Keratinocyte (primary cell): ENCODE data around the gene KBTBD12. TPM values are rescaled to one million over a fixed set of nuclear protein-coding genes. Genes with fewer than 3 reads are reported as not detected.

Source experiments
- DNase-seq: peaks from one replicate; pipeline ENCODE4 v3.0.0-alpha.2; 2011; ENCODE audit warnings: low read depth, missing footprints, low spot score
- FAIRE-seq: peaks from 2 replicates; lab custom pipeline; 2011; peaks lifted over from hg19 to GRCh38; lab: Jason Lieb, UNC
- H2AFZ ChIP-seq: 2 replicates; pipeline ENCODE4 v1.6.0; 2012; ENCODE audit warnings: low read length, control low read depth, inconsistent platforms; ENCODE audit not compliant: control insufficient read depth
- H3K27ac ChIP-seq: 2 replicates; pipeline ENCODE4 v1.5.1; 2011; ENCODE audit warnings: low read length; ENCODE audit not compliant: control insufficient read depth, insufficient read depth
- H3K27me3 ChIP-seq: 3 replicates; pipeline ENCODE4 v1.6.0; 2011; ENCODE audit warnings: low read length; ENCODE audit not compliant: control insufficient read depth, insufficient read depth; ENCODE audit errors: extremely low read depth
- H3K36me3 ChIP-seq, 2 experiments: 2 replicates in 1 of 2; 3 replicates in 1 of 2; pipeline ENCODE4 v1.5.1; 2011; ENCODE audit warnings: low read length in 2 of 2, mild to moderate bottlenecking in 1 of 2; ENCODE audit not compliant: control insufficient read depth in 2 of 2, insufficient read depth in 2 of 2; ENCODE audit errors: extremely low read depth in 1 of 2
- H3K4me1 ChIP-seq: 3 replicates; pipeline ENCODE4 v1.5.1; 2011; ENCODE audit warnings: low read length; ENCODE audit not compliant: control insufficient read depth, insufficient read depth; ENCODE audit errors: extremely low read depth
- H3K4me2 ChIP-seq: 3 replicates; pipeline ENCODE4 v1.6.0; 2011; ENCODE audit warnings: low read depth, low read length; ENCODE audit not compliant: control insufficient read depth, insufficient read depth; ENCODE audit errors: extremely low read depth
- H3K4me3 ChIP-seq, 3 experiments: fragments of 200-600 bp in 1 of 3; sonication (generic) in 1 of 3; 2 replicates in 2 of 3; 3 replicates in 1 of 3; pipeline ENCODE4 v1.5.1; 2011 to 2016; ENCODE audit warnings: low read length in 3 of 3, mild to moderate bottlenecking in 3 of 3, control low read depth in 2 of 3, inconsistent platforms in 1 of 3, low read depth in 1 of 3, mixed read lengths in 1 of 3, mixed run types in 1 of 3, moderate library complexity in 1 of 3; ENCODE audit not compliant: control insufficient read depth in 2 of 3, insufficient read depth in 2 of 3; ENCODE audit errors: extremely low read depth in 1 of 3
- H3K79me2 ChIP-seq: 2 replicates; pipeline ENCODE4 v1.6.0; 2012; ENCODE audit warnings: low read length; ENCODE audit not compliant: control insufficient read depth, insufficient read depth
- H3K9ac ChIP-seq: 3 replicates; pipeline ENCODE4 v1.6.0; 2011; ENCODE audit warnings: low read length; ENCODE audit not compliant: control insufficient read depth, insufficient read depth; ENCODE audit errors: extremely low read depth
- H3K9me1 ChIP-seq: 3 replicates; pipeline ENCODE4 v1.6.0; 2011; ENCODE audit warnings: low read length; ENCODE audit not compliant: control insufficient read depth, insufficient read depth; ENCODE audit errors: extremely low read depth
- H3K9me3 ChIP-seq: 2 replicates; pipeline ENCODE4 v1.5.1; 2012; ENCODE audit warnings: low read depth, low read length; ENCODE audit not compliant: control insufficient read depth
- H4K20me1 ChIP-seq: 3 replicates; pipeline ENCODE4 v1.6.0; 2011; ENCODE audit warnings: low read length; ENCODE audit not compliant: control insufficient read depth, insufficient read depth; ENCODE audit errors: extremely low read depth
- CTCF ChIP-seq, 3 experiments: IDR thresholded peaks in 1 of 3; conservative IDR thresholded peaks in 1 of 3; optimal IDR thresholded peaks in 1 of 3; 2 replicates in 2 of 3; 3 replicates in 1 of 3; pipeline versions ENCODE3 to v1.5.1; 2011; ENCODE audit warnings: low read length in 3 of 3, mild to moderate bottlenecking in 3 of 3, moderate library complexity in 2 of 3, control low read depth in 1 of 3, inconsistent platforms in 1 of 3; ENCODE audit not compliant: insufficient read depth in 2 of 3; ENCODE audit errors: extremely low read depth in 1 of 3
- EZH2 ChIP-seq: IDR thresholded peaks from one replicate; pipeline ENCODE4 v1.6.1; 2012; ENCODE audit warnings: inconsistent platforms, mild to moderate bottlenecking, low read length, moderate library complexity
- dilution Hi-C: fragments of 300-500 bp; cut with MboI; formaldehyde crosslinking; loops from one replicate; pipeline ENCODE4 v1.7.0; 2020; ENCODE audit warnings: low sequenced_read_pairs; ENCODE audit not compliant: extremely low pct_ligation_motif_present
- polyA plus RNA-seq, 5 experiments: library from polyadenylated mRNA; depleted of rRNA in 3 of 5; stranded (reverse) in 3 of 5; stranded (forward) in 1 of 5; unstranded in 1 of 5; fragments of >200 nt; gene quantifications; 1 replicate in 1 of 5; 2 replicates in 3 of 5; 3 replicates in 1 of 5; pipeline versions ENCODE4 v1.2.1 to v1.2.3, GENCODE V29; 2011 to 2012; ENCODE audit warnings: missing spikeins in 2 of 5, low read depth in 1 of 5, low replicate concordance in 1 of 5

The KBTBD12 gene
- polyA plus RNA-seq, 1 donor (not counting 4 experiments of a cell fraction or from before 2014, with no cell fraction given): not detected

- Histone ChIP-seq H3K9me3 (no peaks in the 10 kb centered on the region), H3K4me3 (no peak overlapping the region), H3K36me3 (no peaks in the 10 kb centered on the region), H3K79me2 (no peaks in the 10 kb centered on the region), H3K4me2 (no peak overlapping the region), H3K9ac (no peak overlapping the region), H3K27me3 (peaks cover 17% of the 10 kb centered on the region), H2AFZ (no peak overlapping the region), H4K20me1 (no peaks in the 10 kb centered on the region), H3K27ac (no peak overlapping the region), H3K4me1 (no peaks in the 10 kb centered on the region), H3K9me1 (no peaks in the 10 kb centered on the region)
- TF ChIP-seq CTCF (optimal IDR thresholded peaks at IDR 0.05 in 1 of 3, IDR thresholded peaks at IDR 0.05 in 1 of 3, conservative IDR thresholded peaks at IDR 0.05 in 1 of 3; ENCODE audit: extremely low read depth in 1 of 3, insufficient read depth in 2 of 3, low read length in 3 of 3) (no peak), EZH2 (no peak)
- FAIRE-seq: no peak
- no peak for DNase-seq
- dilution Hi-C loops: no loop called here
These were observed 5.7 kb downstream of the KBTBD12 start for GRCh38 chr3:127920738-127921137.

GRCh38 chr3:127923611-127924010 lies 8.6 kb downstream of the KBTBD12 start:
- FAIRE-seq (no peak), DNase-seq (no peak)

More at GRCh38 chr3:127923611-127924010, 8.6 kb downstream of the KBTBD12 start:
- dilution Hi-C loops: no loop called here
- H3K4me3 ChIP-seq: no peak overlapping the region
- no peaks in the 10 kb centered on the region for H3K9me3 ChIP-seq
- H3K79me2 ChIP-seq: no peaks in the 10 kb centered on the region
- H3K9ac ChIP-seq: no peak overlapping the region
- H3K9me1 ChIP-seq: no peaks in the 10 kb centered on the region
- H3K4me2 ChIP-seq: no peak overlapping the region
- H3K36me3 ChIP-seq: no peaks in the 10 kb centered on the region
- H3K4me1 ChIP-seq: no peaks in the 10 kb centered on the region
- no peak for TF ChIP-seq EZH2
- no peak for TF ChIP-seq CTCF (optimal IDR thresholded peaks at IDR 0.05 in 1 of 3, IDR thresholded peaks at IDR 0.05 in 1 of 3, conservative IDR thresholded peaks at IDR 0.05 in 1 of 3; ENCODE audit: extremely low read depth in 1 of 3, insufficient read depth in 2 of 3, low read length in 3 of 3)
- no peaks in the 10 kb centered on the region for H4K20me1 ChIP-seq
- no peak overlapping the region for H2AFZ ChIP-seq
- peaks cover 3% of the 10 kb centered on the region for H3K27me3 ChIP-seq
- H3K27ac ChIP-seq: no peak overlapping the region
